ENCODE results near the gene ABHD16B. TPM values are rescaled to one million over a fixed set of nuclear protein-coding genes. Genes with fewer than 3 reads are reported as not detected.
"Not testable (repeated sequence)": the region's sequence is repeated elsewhere in the genome, so short reads cannot be mapped to it uniquely, and the experiment has no call there.

The ABHD16B gene
- total RNA-seq, 3 donors from 2014 or later (not counting 1 experiment from before 2014, with no cell fraction given), result not detected

DNA sequence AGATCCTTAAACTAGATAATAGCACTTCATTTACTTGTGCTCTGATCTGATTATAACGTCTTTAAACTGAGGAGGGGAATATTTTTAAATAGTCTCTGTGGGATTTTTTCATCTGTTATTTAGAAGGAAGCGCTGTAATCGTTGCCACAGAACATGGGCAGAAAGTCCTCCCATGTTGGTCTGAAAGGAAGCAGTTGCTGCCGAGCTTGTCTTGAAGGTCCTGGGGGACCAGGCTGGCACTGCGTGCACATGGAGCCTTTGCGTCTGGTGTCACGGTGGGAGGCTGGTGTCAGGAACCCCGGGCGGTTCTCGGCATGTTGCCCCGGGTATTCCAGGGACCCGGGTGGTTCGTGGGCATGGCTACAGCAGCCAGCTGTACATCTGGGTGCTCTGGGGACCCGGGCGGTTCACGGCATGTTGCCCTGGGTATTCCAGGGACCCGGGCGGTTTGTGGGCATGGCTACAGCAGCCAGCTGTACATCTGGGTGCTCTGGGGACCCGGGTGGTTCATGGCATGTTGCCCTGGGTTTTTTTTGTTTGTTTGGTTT lies 15.3 kb downstream of the ABHD16B start:
- DNase-seq, result no peak
- TF ChIP-seq, protein P1, sequence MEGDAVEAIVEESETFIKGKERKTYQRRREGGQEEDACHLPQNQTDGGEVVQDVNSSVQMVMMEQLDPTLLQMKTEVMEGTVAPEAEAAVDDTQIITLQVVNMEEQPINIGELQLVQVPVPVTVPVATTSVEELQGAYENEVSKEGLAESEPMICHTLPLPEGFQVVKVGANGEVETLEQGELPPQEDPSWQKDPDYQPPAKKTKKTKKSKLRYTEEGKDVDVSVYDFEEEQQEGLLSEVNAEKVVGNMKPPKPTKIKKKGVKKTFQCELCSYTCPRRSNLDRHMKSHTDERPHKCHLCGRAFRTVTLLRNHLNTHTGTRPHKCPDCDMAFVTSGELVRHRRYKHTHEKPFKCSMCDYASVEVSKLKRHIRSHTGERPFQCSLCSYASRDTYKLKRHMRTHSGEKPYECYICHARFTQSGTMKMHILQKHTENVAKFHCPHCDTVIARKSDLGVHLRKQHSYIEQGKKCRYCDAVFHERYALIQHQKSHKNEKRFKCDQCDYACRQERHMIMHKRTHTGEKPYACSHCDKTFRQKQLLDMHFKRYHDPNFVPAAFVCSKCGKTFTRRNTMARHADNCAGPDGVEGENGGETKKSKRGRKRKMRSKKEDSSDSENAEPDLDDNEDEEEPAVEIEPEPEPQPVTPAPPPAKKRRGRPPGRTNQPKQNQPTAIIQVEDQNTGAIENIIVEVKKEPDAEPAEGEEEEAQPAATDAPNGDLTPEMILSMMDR (IDR thresholded peaks at IDR 0.05), result no peak
- Mint-ChIP-seq H3K36me3 (peaks cover 10% of the 10 kb centered on the region), H3K4me3 (no peak overlapping the region), H3K4me1 (peaks cover 0 to 11% of the 10 kb centered on the region in 2 donors), H3K9me3 (no peaks in the 10 kb centered on the region), H3K27me3 (ENCODE audit: low read depth in 2 of 2) (no peaks in the 10 kb centered on the region), H3K27ac (no peak overlapping the region)
- Histone ChIP-seq H3K27ac (ENCODE audit: low read length) (no peak overlapping the region), H3K4me1 (ENCODE audit: control insufficient read depth, insufficient read depth, low read length) (no peaks in the 10 kb centered on the region), H3K4me3 (ENCODE audit: low read length) (no peak overlapping the region), H3K27me3 (ENCODE audit: control insufficient read depth, insufficient read depth, low read length) (no peaks in the 10 kb centered on the region), H3K36me3 (ENCODE audit: control insufficient read depth, insufficient read depth, low read length) (peaks cover 50% of the 10 kb centered on the region), H3K9me3 (ENCODE audit: control insufficient read depth, insufficient read depth, low read length) (no peaks in the 10 kb centered on the region)
- ATAC-seq, result no peak
- 91% methylated on average over 18 of the region's 19 CpGs for WGBS (ENCODE audit: insufficient coverage)
- intact Hi-C loops (cut with micrococcal nuclease), result no loop called here

DNA sequence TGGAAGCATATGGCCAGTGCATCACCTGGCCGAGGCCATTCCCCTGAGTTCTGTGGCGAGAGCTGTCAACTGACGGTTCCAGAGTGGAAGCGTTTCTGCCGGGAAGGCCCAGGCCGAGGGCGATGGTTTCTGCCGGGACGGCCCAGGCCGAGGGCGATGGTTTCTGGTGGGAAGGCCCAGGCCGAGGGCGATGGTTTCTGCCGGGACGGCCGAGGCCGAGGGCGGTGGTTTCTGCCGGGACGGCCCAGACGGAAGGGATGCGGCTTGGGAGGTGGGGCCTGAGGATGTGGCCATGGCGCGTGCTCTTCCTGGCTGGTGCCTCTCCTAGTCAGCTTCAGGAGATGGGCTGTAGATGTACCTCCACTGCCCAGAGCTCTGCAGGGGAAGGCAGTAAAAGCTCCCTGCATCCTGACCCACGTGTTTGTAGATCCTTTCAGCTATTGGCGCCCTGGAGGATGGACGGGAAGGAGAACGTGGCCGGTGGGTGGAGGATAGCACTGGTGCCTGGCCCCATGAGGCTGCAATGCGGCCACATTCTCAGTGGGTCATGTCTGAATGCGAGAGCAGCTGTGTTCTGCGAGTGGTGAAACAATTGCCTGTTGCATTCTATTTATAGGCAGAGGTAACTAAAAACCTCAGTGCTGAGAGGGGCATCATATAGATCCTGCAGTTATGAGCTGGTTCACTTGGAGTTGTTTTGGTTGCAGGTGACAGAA lies 16.6 kb downstream of the ABHD16B start:
- 92% methylated on average over 32 of the region's 32 CpGs for WGBS (ENCODE audit: insufficient coverage)
- Mint-ChIP-seq H3K9me3 (no peaks in the 10 kb centered on the region), H3K36me3 (peaks cover 10% of the 10 kb centered on the region), H3K27ac (no peak overlapping the region), H3K27me3 (ENCODE audit: low read depth in 2 of 2) (no peaks in the 10 kb centered on the region), H3K4me1 (peaks cover 0 to 11% of the 10 kb centered on the region in 2 donors), H3K4me3 (no peak overlapping the region)
- peaks cover 54% of the 10 kb centered on the region for H3K36me3 ChIP-seq (ENCODE audit: control insufficient read depth, insufficient read depth, low read length)
- no peaks in the 10 kb centered on the region for H3K9me3 ChIP-seq (ENCODE audit: control insufficient read depth, insufficient read depth, low read length)
- no peak overlapping the region for H3K27ac ChIP-seq (ENCODE audit: low read length)
- H3K27me3 ChIP-seq (ENCODE audit: control insufficient read depth, insufficient read depth, low read length), result no peaks in the 10 kb centered on the region
- H3K4me3 ChIP-seq (ENCODE audit: low read length), result no peak overlapping the region
- no peak for ATAC-seq
- DNase-seq, result no peak
- H3K4me1 ChIP-seq (ENCODE audit: control insufficient read depth, insufficient read depth, low read length), result no peaks in the 10 kb centered on the region
- TF ChIP-seq, protein P1 (IDR thresholded peaks at IDR 0.05), result no peak
- intact Hi-C loops (cut with micrococcal nuclease), result no loop called here

DNA sequence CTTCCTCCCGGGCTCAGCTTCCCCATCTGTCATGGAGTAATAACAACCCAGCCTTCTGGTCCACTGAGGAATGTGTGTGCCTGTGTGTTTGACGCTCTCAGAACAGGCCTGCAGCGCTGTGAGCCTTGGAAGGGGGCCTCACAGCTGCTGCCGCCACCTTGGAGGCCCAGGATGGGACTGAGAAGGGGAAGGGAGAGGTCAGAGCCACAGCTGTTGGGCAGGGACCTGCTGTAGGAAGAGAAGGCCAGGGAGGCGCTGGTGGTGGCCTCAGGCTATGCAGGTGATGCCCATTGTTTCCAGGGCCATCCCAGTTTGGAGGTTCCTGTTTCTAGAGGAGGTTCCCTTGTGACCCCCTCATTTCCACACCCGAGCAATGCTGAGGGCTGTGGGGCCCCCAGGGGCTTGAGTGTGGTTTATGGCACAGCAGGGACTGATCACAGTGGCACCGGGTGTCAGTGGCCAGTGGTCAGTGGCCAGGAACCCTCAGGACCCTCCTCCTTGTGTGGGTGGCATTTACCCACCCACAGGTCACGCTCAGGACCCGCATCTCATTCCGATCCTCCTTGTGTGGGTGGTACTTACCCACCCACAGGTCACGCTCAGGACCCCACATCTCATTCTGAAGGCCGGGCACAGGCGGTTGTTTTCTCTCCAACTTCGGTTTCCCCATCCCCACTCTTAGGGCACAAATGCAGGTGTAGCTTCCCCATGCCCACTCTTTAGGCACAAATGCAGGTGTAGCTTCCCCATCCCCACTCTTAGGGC lies 17.8 kb downstream of the ABHD16B start:
- Mint-ChIP-seq H3K27me3 (ENCODE audit: low read depth in 2 of 2) (no peaks in the 10 kb centered on the region), H3K9me3 (no peaks in the 10 kb centered on the region), H3K36me3 (peaks cover 10% of the 10 kb centered on the region), H3K4me3 (no peak overlapping the region), H3K4me1 (peaks cover 4 to 11% of the 10 kb centered on the region in 2 donors), H3K27ac (no peak overlapping the region)
- DNase-seq (no peak), ATAC-seq (no peak)
- no peaks in the 10 kb centered on the region for H3K27me3 ChIP-seq (ENCODE audit: control insufficient read depth, insufficient read depth, low read length)
- no peaks in the 10 kb centered on the region for H3K4me1 ChIP-seq (ENCODE audit: control insufficient read depth, insufficient read depth, low read length)
- H3K4me3 ChIP-seq (ENCODE audit: low read length), result no peak overlapping the region
- TF ChIP-seq, protein P1 (IDR thresholded peaks at IDR 0.05), result no peak
- no peak overlapping the region for H3K27ac ChIP-seq (ENCODE audit: low read length)
- peaks cover 59% of the 10 kb centered on the region for H3K36me3 ChIP-seq (ENCODE audit: control insufficient read depth, insufficient read depth, low read length)
- H3K9me3 ChIP-seq (ENCODE audit: control insufficient read depth, insufficient read depth, low read length), result no peaks in the 10 kb centered on the region
- intact Hi-C loops (cut with micrococcal nuclease), result no loop called here
- WGBS (ENCODE audit: insufficient coverage), result 95% methylated on average over 14 of the region's 14 CpGs

DNA sequence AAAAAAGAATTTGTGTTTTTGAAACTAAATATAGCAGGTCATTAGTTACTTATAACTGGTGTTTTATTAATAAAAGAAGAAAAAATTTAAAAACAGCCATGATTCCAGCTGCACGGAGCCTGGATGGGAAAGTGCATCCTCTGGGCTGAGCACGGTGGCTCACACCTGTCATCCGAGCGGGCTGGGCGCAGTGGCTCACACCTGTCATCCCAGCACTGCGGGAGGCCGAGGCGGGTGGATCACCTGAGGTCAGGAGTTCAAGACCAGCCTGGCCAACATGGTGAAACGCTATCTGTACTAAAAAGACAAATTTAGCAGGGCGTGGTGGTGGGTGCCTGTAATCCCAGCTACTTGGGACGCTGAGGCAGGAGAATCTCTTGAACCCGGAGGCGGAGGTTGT lies 19.6 kb downstream of the ABHD16B start:
- H3K27me3 Mint-ChIP-seq (ENCODE audit: low read depth in 2 of 2); H3K9me3 Mint-ChIP-seq; H3K27ac Mint-ChIP-seq; intact Hi-C loops (cut with micrococcal nuclease); DNase-seq; ATAC-seq; H3K9me3 ChIP-seq (ENCODE audit: control insufficient read depth, insufficient read depth, low read length); H3K27me3 ChIP-seq (ENCODE audit: control insufficient read depth, insufficient read depth, low read length); H3K27ac ChIP-seq (ENCODE audit: low read length); H3K36me3 Mint-ChIP-seq; H3K4me3 ChIP-seq (ENCODE audit: low read length); H3K4me3 Mint-ChIP-seq: not testable (repeated sequence)
- WGBS (ENCODE audit: insufficient coverage), result 98% methylated on average over 13 of the region's 13 CpGs
- H3K4me1 Mint-ChIP-seq, result peaks cover 4 to 17% of the 10 kb centered on the region in 2 donors
- Histone ChIP-seq H3K4me1 (ENCODE audit: control insufficient read depth, insufficient read depth, low read length) (peaks cover 13% of the 10 kb centered on the region), H3K36me3 (ENCODE audit: control insufficient read depth, insufficient read depth, low read length) (peaks cover 48% of the 10 kb centered on the region)
